Hematopoietic multipotent progenitor cell treated with erythropoietin and hydrocortisone succinate and interleukin-3 and kit ligand, for 4 days (in vitro differentiated cells): ENCODE results near the gene C11orf91.
"Not testable (repeated sequence)": the region's sequence is repeated elsewhere in the genome, so short reads cannot be mapped to it uniquely, and the experiment has no call there.

Source experiments
- DNase-seq: peaks from one replicate; pipeline ENCODE4 v3.0.0-alpha.2; 2015

The C11orf91 gene

GRCh38 chr11:33668468-33668825, 32.2 kb downstream of the C11orf91 start:
- DNase-seq: no peak

GRCh38 chr11:33667819-33668467, 32.7 kb downstream of the C11orf91 start:
- no peak for DNase-seq

- no peak for DNase-seq
These were observed 35.1 kb downstream of the C11orf91 start for GRCh38 chr11:33665350-33666106.

- DNase-seq: no peak
These were observed 35.8 kb downstream of the C11orf91 start for GRCh38 chr11:33664827-33665226.

- DNase-seq: no peak
These were observed 36.5 kb downstream of the C11orf91 start for GRCh38 chr11:33664166-33664565.

GRCh38 chr11:33663121-33663520, 37.5 kb downstream of the C11orf91 start:
- DNase-seq: no peak

- not testable (repeated sequence) for DNase-seq
These were observed 39.1 kb downstream of the C11orf91 start for GRCh38 chr11:33661526-33661925.

GRCh38 chr11:33660962-33661361, 39.7 kb downstream of the C11orf91 start:
- no peak for DNase-seq

GRCh38 chr11:33659370-33660139, 41.1 kb downstream of the C11orf91 start:
- no peak for DNase-seq

- no peak for DNase-seq
These were observed 42.3 kb downstream of the C11orf91 start for GRCh38 chr11:33658195-33658900.

GRCh38 chr11:33657757-33658156, 42.9 kb downstream of the C11orf91 start:
- no peak for DNase-seq

GRCh38 chr11:33656768-33657167, 43.9 kb downstream of the C11orf91 start:
- DNase-seq: no peak

- DNase-seq: no peak
These were observed 44.6 kb downstream of the C11orf91 start for GRCh38 chr11:33655842-33656600.

- no peak for DNase-seq
These were observed 46.0 kb downstream of the C11orf91 start for GRCh38 chr11:33654594-33654993.

- DNase-seq: no peak
These were observed 47.7 kb downstream of the C11orf91 start for GRCh38 chr11:33652930-33653329.

- no peak for DNase-seq
These were observed 48.2 kb downstream of the C11orf91 start for GRCh38 chr11:33652431-33652830.

- DNase-seq: no peak
These were observed 48.6 kb downstream of the C11orf91 start for GRCh38 chr11:33651990-33652389.

- no peak for DNase-seq
These were observed 49.1 kb downstream of the C11orf91 start for GRCh38 chr11:33651555-33651954.

- DNase-seq: no peak
These were observed 50.7 kb downstream of the C11orf91 start for GRCh38 chr11:33649944-33650343.
